Activated CD8-positive, alpha-beta memory T cell treated with anti-CD3 and anti-CD28 coated beads, Interleukin-2, amount 50 U/mL, for 24 hours (primary cell): ENCODE results near the gene LRP6.

Experiments
- DNase-seq: peaks from one replicate; pipeline ENCODE4 v3.0.0-alpha.2; 2020; ENCODE audit errors: extremely low read depth

Gene LRP6

GRCh38 chr12:12072064-12072760 lies 194.6 kb downstream of the LRP6 start:
- no peak for DNase-seq

GRCh38 chr12:12070674-12071656 lies 195.9 kb downstream of the LRP6 start, which contains the start of gene BCL2L14:
Gene BCL2L14 (plus strand): TSS chr12:12070939. CDS start chr12:12079306, 8,367 bp downstream.
- no peak for DNase-seq

- no peak for DNase-seq
These were observed 196.9 kb downstream of the LRP6 start for GRCh38 chr12:12069821-12070548.

DNA sequence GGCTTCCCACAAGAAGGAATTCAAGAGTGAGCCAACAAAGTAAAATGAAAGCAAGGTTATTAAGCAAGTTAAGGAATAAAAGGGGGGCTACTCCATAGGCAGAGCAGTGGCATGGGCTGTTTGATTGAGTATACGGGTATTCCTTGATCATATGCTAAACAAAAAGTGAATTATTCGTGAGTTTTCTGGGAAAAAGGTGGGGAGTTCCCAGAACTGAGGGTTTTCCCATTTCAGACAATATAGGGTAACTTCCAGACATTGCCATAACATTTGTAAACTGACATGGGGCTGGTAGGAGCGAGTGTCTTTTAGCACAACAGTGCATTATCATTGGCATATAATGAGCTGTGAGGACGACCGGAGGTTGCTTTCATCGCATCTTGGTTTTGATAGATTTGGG lies 198.1 kb downstream of the LRP6 start:
- no peak for DNase-seq
